Left ventricle myocardium inferior (tissue), 1 donor: ENCODE results near the gene PLCD4. TPM values are rescaled to one million over a fixed set of nuclear protein-coding genes. Genes with fewer than 3 reads are reported as not detected.

Source experiments
- DNase-seq: peaks from one replicate; pipeline ENCODE4 v3.0.0-alpha.2; 2020
- H3K27ac ChIP-seq: fragments of 200-600 bp; replicated peaks from 2 replicates; pipeline ENCODE4 v1.8.0; 2021
- H3K27me3 ChIP-seq: fragments of 200-600 bp; 2 replicates; pipeline ENCODE4 v1.8.0; 2021; ENCODE audit warnings: low read depth
- H3K36me3 ChIP-seq: fragments of 200-600 bp; 2 replicates; pipeline ENCODE4 v1.8.0; 2021
- H3K4me1 ChIP-seq: fragments of 200-600 bp; 2 replicates; pipeline ENCODE4 v1.8.0; 2021
- H3K4me3 ChIP-seq: fragments of 200-600 bp; 2 replicates; pipeline ENCODE4 v1.8.0; 2021; ENCODE audit warnings: mild to moderate bottlenecking, moderate library complexity
- H3K9me3 ChIP-seq: fragments of 200-600 bp; replicated peaks from 2 replicates; pipeline ENCODE4 v1.8.0; 2021
- intact Hi-C: fragments of 100-400 bp; cut with micrococcal nuclease; formaldehyde crosslinking; loops from one replicate; pipeline ENCODE4 v1.11.0; 2022
- total RNA-seq: library from RNA; stranded (reverse); fragmentation: NEBNext Ultra II Directional; extraction: Animal tissue kit (Norgen Biotek cat#: 25700); gene quantifications from one replicate; pipeline ENCODE4 v1.2.1, GENCODE V29; 2021
- TF ChIP-seq, protein P1 (sequence below): fragments of 200-600 bp; IDR thresholded peaks from 2 replicates; pipeline ENCODE4 v1.8.0; 2021; ENCODE audit warnings: antibody characterized with exemption, mild to moderate bottlenecking, borderline replicate concordance
- donor health status: DM: no; HTN: yes; CAD: no; lungs with severe emphysema.

The PLCD4 gene
- total RNA-seq, 1 donor from 2014 or later = 0.99 TPM

GRCh38 chr2:218658671-218659257, 51.1 kb downstream of the PLCD4 start:
- TF ChIP-seq, protein P1, sequence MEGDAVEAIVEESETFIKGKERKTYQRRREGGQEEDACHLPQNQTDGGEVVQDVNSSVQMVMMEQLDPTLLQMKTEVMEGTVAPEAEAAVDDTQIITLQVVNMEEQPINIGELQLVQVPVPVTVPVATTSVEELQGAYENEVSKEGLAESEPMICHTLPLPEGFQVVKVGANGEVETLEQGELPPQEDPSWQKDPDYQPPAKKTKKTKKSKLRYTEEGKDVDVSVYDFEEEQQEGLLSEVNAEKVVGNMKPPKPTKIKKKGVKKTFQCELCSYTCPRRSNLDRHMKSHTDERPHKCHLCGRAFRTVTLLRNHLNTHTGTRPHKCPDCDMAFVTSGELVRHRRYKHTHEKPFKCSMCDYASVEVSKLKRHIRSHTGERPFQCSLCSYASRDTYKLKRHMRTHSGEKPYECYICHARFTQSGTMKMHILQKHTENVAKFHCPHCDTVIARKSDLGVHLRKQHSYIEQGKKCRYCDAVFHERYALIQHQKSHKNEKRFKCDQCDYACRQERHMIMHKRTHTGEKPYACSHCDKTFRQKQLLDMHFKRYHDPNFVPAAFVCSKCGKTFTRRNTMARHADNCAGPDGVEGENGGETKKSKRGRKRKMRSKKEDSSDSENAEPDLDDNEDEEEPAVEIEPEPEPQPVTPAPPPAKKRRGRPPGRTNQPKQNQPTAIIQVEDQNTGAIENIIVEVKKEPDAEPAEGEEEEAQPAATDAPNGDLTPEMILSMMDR = no peak
- no peaks in the 10 kb centered on the region for H3K9me3 ChIP-seq
- no peak for DNase-seq
- peaks cover 56% of the 10 kb centered on the region for H3K36me3 ChIP-seq
- H3K27ac ChIP-seq = peak overlapping the region; percentile 89
- intact Hi-C loops = no loop called here
- H3K4me3 ChIP-seq = peak overlapping the region; percentile 98
- H3K27me3 ChIP-seq = no peaks in the 10 kb centered on the region
- peaks cover 63% of the 10 kb centered on the region for H3K4me1 ChIP-seq

DNA sequence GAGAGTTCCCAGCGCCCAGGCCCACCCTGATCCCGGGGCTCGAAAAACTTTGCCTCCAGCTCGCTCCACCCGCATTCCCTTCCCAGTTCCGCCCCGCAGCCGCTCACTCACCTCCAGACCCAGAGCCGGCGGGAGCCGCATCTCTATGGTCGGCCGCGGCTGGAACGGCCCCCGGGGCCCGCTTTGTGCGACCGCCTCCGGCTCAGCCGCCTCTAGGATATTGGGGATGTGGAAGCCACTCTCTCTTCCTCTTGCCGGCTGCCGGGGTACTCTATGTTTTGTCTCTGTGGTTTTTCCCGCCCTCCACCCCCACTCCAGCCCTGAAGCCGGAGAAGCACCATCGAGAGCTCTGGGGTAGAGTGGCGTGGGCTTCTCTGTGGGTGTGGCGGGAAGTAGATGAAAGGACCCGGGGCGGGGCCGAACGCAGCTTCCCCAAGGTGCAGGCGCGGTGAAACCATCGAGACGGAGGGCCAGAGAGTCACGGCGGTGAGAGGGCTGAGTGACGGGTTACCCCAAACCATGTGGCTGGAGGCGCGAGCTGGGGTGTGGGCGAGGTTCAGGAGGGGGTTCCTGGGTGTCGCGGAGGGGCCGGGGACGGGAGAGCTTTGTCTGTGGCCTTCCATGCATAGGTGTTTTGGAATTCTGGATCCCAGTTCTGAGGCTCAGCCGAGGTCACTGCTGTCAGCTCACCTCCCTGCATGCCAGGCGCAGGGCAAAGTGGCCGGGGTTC, 51.7 kb downstream of the PLCD4 start, which contains the start of the genes BCS1L and ZNF142:
BCS1L (plus strand) TSS at position 426 of the 730 bp plus-strand sequence. CDS start 1,305 bp downstream, outside the sequence.
ZNF142 (minus strand) TSS at position 366 of the 730 bp plus-strand sequence. CDS start 3,194 bp downstream, outside the sequence.
- TF ChIP-seq, protein P1 = no peak
- H3K9me3 ChIP-seq = no peaks in the 10 kb centered on the region
- peaks cover 56% of the 10 kb centered on the region for H3K36me3 ChIP-seq
- peak within 1 kb of the TSS; percentile 98 for H3K4me3 ChIP-seq
- H3K27ac ChIP-seq = peak within 1 kb of the TSS; percentile 89
- no peaks in the 10 kb centered on the region for H3K27me3 ChIP-seq
- intact Hi-C loops = no loop called here
- DNase-seq = peak; percentile 93
- H3K4me1 ChIP-seq = peaks cover 63% of the 10 kb centered on the region

DNA sequence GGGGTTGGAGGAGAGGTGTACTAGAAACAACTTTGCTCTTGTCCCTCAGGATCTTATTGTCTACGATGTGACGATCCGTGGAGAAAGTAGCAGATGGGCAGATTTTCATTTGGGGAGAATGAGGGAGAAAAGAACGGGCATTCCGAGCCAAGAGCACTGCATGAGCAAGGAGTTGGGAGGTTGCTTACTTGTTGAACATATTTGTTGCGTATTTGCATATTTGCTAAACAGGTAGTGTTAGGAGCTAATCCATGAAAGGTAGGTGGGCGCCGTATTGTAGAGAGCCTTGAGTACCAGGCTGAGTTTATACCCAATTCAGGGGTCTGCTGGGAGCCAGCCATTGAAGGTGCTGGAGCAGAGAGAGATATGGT, 52.3 kb downstream of the PLCD4 start:
- peaks cover 56% of the 10 kb centered on the region for H3K36me3 ChIP-seq

GRCh38 chr2:218662377-218662776, 54.7 kb downstream of the PLCD4 start:
- no peaks in the 10 kb centered on the region for H3K9me3 ChIP-seq
- H3K27me3 ChIP-seq = no peaks in the 10 kb centered on the region
- intact Hi-C loops = no loop called here
- peaks cover 59% of the 10 kb centered on the region for H3K36me3 ChIP-seq
- H3K4me3 ChIP-seq = no peak overlapping the region
- no peak for DNase-seq
- no peak overlapping the region for H3K27ac ChIP-seq
- TF ChIP-seq, protein P1 = no peak
- peaks cover 35% of the 10 kb centered on the region for H3K4me1 ChIP-seq

More for the DNA sequence above, 52.3 kb downstream of the PLCD4 start:
- Histone ChIP-seq H3K27ac (peak overlapping the region; percentile 89), H3K4me3 (peak overlapping the region; percentile 98), H3K9me3 (no peaks in the 10 kb centered on the region), H3K4me1 (peaks cover 59% of the 10 kb centered on the region), H3K27me3 (no peaks in the 10 kb centered on the region)
- TF ChIP-seq, protein P1 = no peak
- intact Hi-C loops = no loop called here
- DNase-seq = no peak

DNA sequence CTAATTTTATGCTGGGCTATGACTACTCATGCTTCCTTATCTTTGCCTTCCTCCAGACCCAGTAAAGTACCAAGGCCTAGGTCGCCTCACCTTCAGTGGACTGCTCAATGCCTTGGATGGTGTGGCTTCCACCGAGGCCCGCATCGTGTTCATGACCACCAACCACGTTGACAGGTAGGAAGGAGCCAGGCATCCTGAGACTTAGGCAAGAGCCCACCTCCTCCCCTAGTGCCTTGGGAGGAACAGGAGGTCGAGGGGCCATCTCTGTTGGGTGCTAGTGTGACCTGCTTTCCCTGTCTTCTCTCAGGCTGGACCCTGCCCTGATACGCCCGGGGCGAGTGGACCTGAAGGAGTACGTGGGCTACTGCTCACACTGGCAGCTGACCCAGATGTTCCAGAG, 55.1 kb downstream of the PLCD4 start:
- Histone ChIP-seq H3K36me3 (peaks cover 64% of the 10 kb centered on the region), H3K4me1 (peaks cover 30% of the 10 kb centered on the region), H3K4me3 (no peak overlapping the region), H3K27me3 (no peaks in the 10 kb centered on the region), H3K27ac (no peak overlapping the region), H3K9me3 (no peaks in the 10 kb centered on the region)
- DNase-seq = no peak
- TF ChIP-seq, protein P1 = no peak
- intact Hi-C loops = no loop called here
